Hepatocyte (in vitro differentiated cells): Measurements from ENCODE around the gene COL6A3. TPM values are rescaled to one million over a fixed set of nuclear protein-coding genes. Genes with fewer than 3 reads are reported as not detected.
A peak's percentile ranks its signal among the peaks of the same experiment; 100 is the strongest.

Experiments
- DNase-seq: peaks from one replicate; pipeline ENCODE4 v3.0.0-alpha.2; 2016; ENCODE audit warnings: low spot score
- H2AFZ ChIP-seq: fragments of 200-600 bp; sonication (generic); 2 replicates; pipeline ENCODE4 v1.6.0; 2016; ENCODE audit warnings: antibody characterized with exemption, mild to moderate bottlenecking
- H3K27ac ChIP-seq: fragments of 200-600 bp; sonication (generic); 2 replicates; pipeline ENCODE4 v1.5.1; 2016; ENCODE audit warnings: mild to moderate bottlenecking
- H3K27me3 ChIP-seq: fragments of 200-600 bp; sonication (generic); 2 replicates; pipeline ENCODE4 v1.6.1; 2016
- H3K36me3 ChIP-seq: fragments of 200-600 bp; sonication (generic); replicated peaks from 2 replicates; pipeline ENCODE4 v1.5.1; 2016; ENCODE audit warnings: low read depth; ENCODE audit not compliant: insufficient read depth
- H3K4me1 ChIP-seq: fragments of 200-600 bp; sonication (generic); 2 replicates; pipeline ENCODE4 v1.5.1; 2016; ENCODE audit warnings: mild to moderate bottlenecking, moderate library complexity; ENCODE audit not compliant: insufficient read depth
- H3K4me2 ChIP-seq: fragments of 200-600 bp; sonication (generic); 2 replicates; pipeline ENCODE4 v1.6.0; 2016
- H3K4me3 ChIP-seq: fragments of 200-600 bp; sonication (generic); 2 replicates; pipeline ENCODE4 v1.5.1; 2016; ENCODE audit warnings: mild to moderate bottlenecking
- H3K79me2 ChIP-seq: fragments of 200-600 bp; sonication (generic); 2 replicates; pipeline ENCODE4 v1.6.0; 2017; ENCODE audit warnings: mild to moderate bottlenecking
- H3K9me2 ChIP-seq: fragments of 200-600 bp; sonication (generic); replicated peaks from 2 replicates; pipeline ENCODE4 v1.6.0; 2017; ENCODE audit warnings: mild to moderate bottlenecking; ENCODE audit not compliant: insufficient read depth
- H3K9me3 ChIP-seq: fragments of 200-600 bp; sonication (generic); 2 replicates; pipeline ENCODE4 v1.5.1; 2016; ENCODE audit warnings: low read depth, mild to moderate bottlenecking
- H4K20me1 ChIP-seq: fragments of 200-600 bp; sonication (generic); 2 replicates; pipeline ENCODE4 v1.6.0; 2016; ENCODE audit warnings: mild to moderate bottlenecking; ENCODE audit not compliant: insufficient read depth, poor library complexity, severe bottlenecking
- CTCF ChIP-seq: fragments of 200-600 bp; sonication (generic); IDR thresholded peaks from 2 replicates; pipeline ENCODE4 v1.5.1; 2016; ENCODE audit warnings: antibody characterized with exemption, mild to moderate bottlenecking; ENCODE audit not compliant: poor library complexity
- EZH2 ChIP-seq: fragments of 200-600 bp; sonication (generic); IDR thresholded peaks from 2 replicates; pipeline ENCODE4 v1.6.1; 2016; ENCODE audit warnings: antibody characterized with exemption, mild to moderate bottlenecking, borderline replicate concordance
- EZH2phosphoT487 ChIP-seq: fragments of 200-600 bp; sonication (generic); IDR thresholded peaks from one replicate; pipeline ENCODE4 v1.6.1; 2018; ENCODE audit warnings: antibody characterized with exemption, mild to moderate bottlenecking, low read depth, moderate library complexity; ENCODE audit not compliant: unreplicated experiment, severe bottlenecking
- WGBS: methylation state at CpG from one replicate; pipeline ENCODE4 v1.1.6; 2016; ENCODE audit warnings: low lambda C conversion rate; ENCODE audit errors: missing lambda C conversion rate; 5-methylcytosine and 5-hydroxymethylcytosine counted together
- polyA plus RNA-seq: library from polyadenylated mRNA; unstranded; fragments of >200 nt; fragmentation: Nextera tagmentation; extraction: Ambion mirVana; gene quantifications from 2 replicates; pipeline ENCODE4 v1.2.1, GENCODE V29; 2016
- total RNA-seq: library from RNA; depleted of rRNA; stranded (reverse); fragments of >200 nt; gene quantifications from 2 replicates; pipeline ENCODE4 v1.2.3, GENCODE V29; 2014

COL6A3 gene
- total and polyA plus RNA-seq, 2 experiments from 2014 or later, result 80.7 to 250 TPM

DNA sequence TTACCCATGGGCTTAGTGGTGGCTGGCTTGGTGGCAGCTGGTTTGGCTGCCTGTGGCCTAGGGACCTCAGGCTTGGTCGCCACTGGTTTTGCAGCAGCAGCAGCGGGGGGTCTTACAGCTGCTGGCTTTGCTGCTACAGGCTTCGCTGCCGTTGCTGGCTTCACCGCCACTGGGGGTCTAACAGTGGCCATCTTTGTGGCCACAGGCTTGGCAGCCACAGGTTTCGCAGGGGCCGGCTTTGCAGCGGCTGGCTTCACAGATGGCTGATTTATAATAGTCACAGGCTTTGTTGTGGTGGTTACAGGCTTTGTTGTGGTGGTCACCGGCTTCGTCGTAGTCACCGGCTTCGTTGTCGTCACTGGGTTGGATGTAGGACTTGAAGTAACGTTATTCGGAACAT, 77.8 kb downstream of the COL6A3 start:
- no peak overlapping the region for H3K4me2 ChIP-seq
- H3K9me3 ChIP-seq, result no peaks in the 10 kb centered on the region
- H3K27ac ChIP-seq, result no peak overlapping the region
- H3K4me1 ChIP-seq, result no peaks in the 10 kb centered on the region
- H4K20me1 ChIP-seq, result no peaks in the 10 kb centered on the region
- H3K27me3 ChIP-seq, result no peaks in the 10 kb centered on the region
- no peak overlapping the region for H2AFZ ChIP-seq
- H3K79me2 ChIP-seq, result no peaks in the 10 kb centered on the region
- no peak for DNase-seq
- H3K36me3 ChIP-seq, result no peaks in the 10 kb centered on the region
- 91% methylated on average over 16 of the region's 16 CpGs for WGBS
- no peaks in the 10 kb centered on the region for H3K9me2 ChIP-seq
- TF ChIP-seq EZH2phosphoT487, result no peak
- TF ChIP-seq EZH2, result no peak
- no peak overlapping the region for H3K4me3 ChIP-seq

GRCh38 chr2:237333748-237334147, 80.2 kb downstream of the COL6A3 start:
- Histone ChIP-seq H3K4me2 (no peak overlapping the region), H2AFZ (no peak overlapping the region), H3K4me3 (no peak overlapping the region), H3K9me3 (no peaks in the 10 kb centered on the region), H3K9me2 (no peaks in the 10 kb centered on the region), H3K27me3 (no peaks in the 10 kb centered on the region), H3K27ac (no peak overlapping the region), H3K79me2 (no peaks in the 10 kb centered on the region), H3K4me1 (no peaks in the 10 kb centered on the region), H4K20me1 (no peaks in the 10 kb centered on the region), H3K36me3 (no peaks in the 10 kb centered on the region)
- no peak for TF ChIP-seq CTCF
- TF ChIP-seq EZH2phosphoT487, result no peak
- no peak for TF ChIP-seq EZH2
- DNase-seq, result no peak
- WGBS, result 83% methylated on average over 1 of the region's 1 CpG

GRCh38 chr2:237330541-237330940, 83.4 kb downstream of the COL6A3 start:
- no peak overlapping the region for H3K4me2 ChIP-seq
- TF ChIP-seq EZH2phosphoT487 (no peak), EZH2 (no peak), CTCF (no peak)
- H3K27me3 ChIP-seq, result no peaks in the 10 kb centered on the region
- no peaks in the 10 kb centered on the region for H4K20me1 ChIP-seq
- no peaks in the 10 kb centered on the region for H3K79me2 ChIP-seq
- peaks cover 21% of the 10 kb centered on the region for H3K4me1 ChIP-seq
- no peak overlapping the region for H3K27ac ChIP-seq
- no peak for DNase-seq
- no peaks in the 10 kb centered on the region for H3K9me2 ChIP-seq
- no peaks in the 10 kb centered on the region for H3K9me3 ChIP-seq
- no peak overlapping the region for H3K4me3 ChIP-seq
- H2AFZ ChIP-seq, result no peak overlapping the region
- no peaks in the 10 kb centered on the region for H3K36me3 ChIP-seq
- 60% methylated on average over 4 of the region's 4 CpGs for WGBS

DNA sequence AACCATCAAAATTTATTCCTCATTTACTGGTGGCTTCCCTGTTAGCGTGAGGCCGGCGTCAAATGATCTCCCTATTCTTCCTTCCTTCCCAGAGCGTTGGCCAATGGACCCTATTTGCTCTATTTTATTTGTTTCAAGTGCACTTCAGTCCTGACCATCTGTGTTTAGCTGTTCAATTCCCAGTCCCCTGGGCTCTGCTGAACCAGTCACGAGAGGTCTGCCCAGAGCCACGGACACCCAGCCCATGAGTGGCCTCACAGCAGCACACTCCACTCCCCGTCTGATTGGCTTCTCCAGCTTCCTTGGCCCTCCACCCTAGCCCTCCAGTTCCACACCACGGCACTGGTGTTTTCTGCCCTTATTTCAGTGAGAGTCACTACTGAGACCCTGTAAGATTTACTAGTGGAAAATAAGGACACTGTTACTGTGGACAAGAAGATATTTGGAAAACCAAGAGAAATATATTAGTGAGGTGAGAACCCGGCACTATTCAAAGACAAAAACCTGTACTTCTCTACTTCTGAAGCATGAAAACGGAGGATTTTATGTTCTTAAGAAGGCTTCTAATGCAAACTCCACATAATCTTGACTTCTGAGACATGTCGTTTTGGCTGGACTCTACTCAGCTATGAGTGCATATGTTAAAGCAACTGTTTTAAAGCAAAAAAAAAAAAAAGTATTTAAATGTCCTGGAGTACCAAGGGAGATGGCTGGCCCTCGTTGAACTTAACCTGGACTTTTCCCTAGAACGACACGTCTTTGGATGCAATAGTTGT, 86.6 kb downstream of the COL6A3 start:
- H3K36me3 ChIP-seq, result no peaks in the 10 kb centered on the region

More for the DNA sequence above, 86.6 kb downstream of the COL6A3 start:
- Histone ChIP-seq H3K9me2 (no peaks in the 10 kb centered on the region), H3K9me3 (no peaks in the 10 kb centered on the region), H3K27me3 (no peaks in the 10 kb centered on the region), H2AFZ (no peak overlapping the region), H3K79me2 (no peaks in the 10 kb centered on the region), H3K4me1 (peaks cover 42% of the 10 kb centered on the region), H4K20me1 (no peaks in the 10 kb centered on the region), H3K4me2 (no peak overlapping the region), H3K4me3 (no peak overlapping the region), H3K27ac (peak overlapping the region; percentile 90)
- 82% methylated on average over 14 of the region's 14 CpGs for WGBS
- no peak for DNase-seq
- TF ChIP-seq CTCF (no peak), EZH2 (no peak), EZH2phosphoT487 (no peak)
